Measurements from ENCODE around the gene SMARCAL1.

SMARCAL1 gene

DNA sequence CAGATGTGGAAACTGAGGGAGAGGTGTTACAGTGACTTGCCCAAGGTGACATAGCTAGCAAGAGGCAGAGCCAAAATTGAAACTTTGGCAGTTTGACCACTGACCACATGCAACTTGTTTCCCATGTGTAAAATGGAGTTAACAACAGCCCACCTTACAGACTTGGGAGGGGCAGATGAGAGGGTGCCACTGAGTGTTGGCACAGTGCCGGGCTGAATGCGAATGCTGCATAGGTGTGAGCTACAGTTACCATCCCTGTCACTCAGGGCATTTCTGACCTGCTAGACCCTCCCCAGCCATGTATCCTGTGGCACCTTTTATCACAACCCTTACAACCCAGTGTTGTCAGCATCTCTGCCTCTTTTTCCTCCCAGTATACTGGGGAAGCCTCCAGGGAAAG is 10.8 kb downstream of the SMARCAL1 start:
- Histone ChIP-seq H3K9me3 (replicated peaks; ENCODE audit: insufficient read depth, low read length) (no peaks in the 10 kb centered on the region), H3K4me3 (ENCODE audit: low read length) (no peak overlapping the region), H3K4me1 (ENCODE audit: low read length) (no peaks in the 10 kb centered on the region), H3F3A (ENCODE audit: insufficient read depth, low read length) (no peaks in the 10 kb centered on the region), H3K9ac (ENCODE audit: low read length) (no peak overlapping the region), H3K79me2 (ENCODE audit: low read length) (no peaks in the 10 kb centered on the region), H3K4me2 (ENCODE audit: low read depth, low read length) (no peak overlapping the region), H3K27ac (ENCODE audit: low read length) (no peak overlapping the region), H3K27me3 (replicated peaks; ENCODE audit: insufficient read depth, low read length) (no peaks in the 10 kb centered on the region), H3K9me2 (replicated peaks; ENCODE audit: insufficient read depth, low read length) (no peaks in the 10 kb centered on the region), H2AFZ (ENCODE audit: low read length) (no peak overlapping the region), H3K36me3 (replicated peaks; ENCODE audit: insufficient read depth, low read length) (no peaks in the 10 kb centered on the region), H4K20me1 (ENCODE audit: insufficient read depth, low read length) (no peaks in the 10 kb centered on the region)
- TF ChIP-seq EZH2phosphoT487 (IDR thresholded peaks at IDR 0.05; ENCODE audit: low read length), result no peak
- TF ChIP-seq EZH2 (optimal IDR thresholded peaks at IDR 0.05; ENCODE audit: low read depth, low read length), result no peak
- TF ChIP-seq, protein P1, sequence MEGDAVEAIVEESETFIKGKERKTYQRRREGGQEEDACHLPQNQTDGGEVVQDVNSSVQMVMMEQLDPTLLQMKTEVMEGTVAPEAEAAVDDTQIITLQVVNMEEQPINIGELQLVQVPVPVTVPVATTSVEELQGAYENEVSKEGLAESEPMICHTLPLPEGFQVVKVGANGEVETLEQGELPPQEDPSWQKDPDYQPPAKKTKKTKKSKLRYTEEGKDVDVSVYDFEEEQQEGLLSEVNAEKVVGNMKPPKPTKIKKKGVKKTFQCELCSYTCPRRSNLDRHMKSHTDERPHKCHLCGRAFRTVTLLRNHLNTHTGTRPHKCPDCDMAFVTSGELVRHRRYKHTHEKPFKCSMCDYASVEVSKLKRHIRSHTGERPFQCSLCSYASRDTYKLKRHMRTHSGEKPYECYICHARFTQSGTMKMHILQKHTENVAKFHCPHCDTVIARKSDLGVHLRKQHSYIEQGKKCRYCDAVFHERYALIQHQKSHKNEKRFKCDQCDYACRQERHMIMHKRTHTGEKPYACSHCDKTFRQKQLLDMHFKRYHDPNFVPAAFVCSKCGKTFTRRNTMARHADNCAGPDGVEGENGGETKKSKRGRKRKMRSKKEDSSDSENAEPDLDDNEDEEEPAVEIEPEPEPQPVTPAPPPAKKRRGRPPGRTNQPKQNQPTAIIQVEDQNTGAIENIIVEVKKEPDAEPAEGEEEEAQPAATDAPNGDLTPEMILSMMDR (IDR thresholded peaks at IDR 0.05; ENCODE audit: low read length), result no peak
- no peak for DNase-seq

DNA sequence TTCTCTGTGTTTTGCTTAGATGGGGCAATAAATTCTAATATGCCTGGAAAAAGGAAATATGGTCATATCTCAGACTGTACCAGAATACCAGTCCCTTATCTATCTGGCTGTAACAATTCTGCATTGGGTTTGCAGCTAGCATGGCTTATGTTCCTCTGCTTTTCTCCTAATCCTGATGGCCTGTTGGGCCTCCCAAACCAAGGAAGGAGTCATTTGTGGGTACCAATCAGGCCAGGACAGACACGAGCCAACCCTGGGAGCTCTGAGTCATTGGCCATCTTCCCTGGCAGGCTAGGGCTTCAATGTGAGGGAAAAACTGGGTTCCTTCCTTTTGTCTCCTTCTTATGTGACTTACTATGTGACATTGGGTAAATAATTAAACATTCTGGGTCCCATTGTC is 12.0 kb downstream of the SMARCAL1 start:
- Histone ChIP-seq H3F3A (ENCODE audit: insufficient read depth, low read length) (no peaks in the 10 kb centered on the region), H3K4me2 (ENCODE audit: low read depth, low read length) (no peak overlapping the region), H3K79me2 (ENCODE audit: low read length) (no peaks in the 10 kb centered on the region), H3K27me3 (replicated peaks; ENCODE audit: insufficient read depth, low read length) (no peaks in the 10 kb centered on the region), H3K9me2 (replicated peaks; ENCODE audit: insufficient read depth, low read length) (no peaks in the 10 kb centered on the region), H3K36me3 (replicated peaks; ENCODE audit: insufficient read depth, low read length) (no peaks in the 10 kb centered on the region), H3K9me3 (replicated peaks; ENCODE audit: insufficient read depth, low read length) (no peaks in the 10 kb centered on the region), H3K4me1 (ENCODE audit: low read length) (no peaks in the 10 kb centered on the region), H3K4me3 (ENCODE audit: low read length) (no peak overlapping the region), H4K20me1 (ENCODE audit: insufficient read depth, low read length) (no peaks in the 10 kb centered on the region), H3K9ac (ENCODE audit: low read length) (no peak overlapping the region), H3K27ac (ENCODE audit: low read length) (no peak overlapping the region), H2AFZ (ENCODE audit: low read length) (no peak overlapping the region)
- DNase-seq, result no peak
- TF ChIP-seq EZH2 (optimal IDR thresholded peaks at IDR 0.05; ENCODE audit: low read depth, low read length), result no peak
- TF ChIP-seq, protein P1 (IDR thresholded peaks at IDR 0.05; ENCODE audit: low read length), result no peak
- no peak for TF ChIP-seq EZH2phosphoT487 (IDR thresholded peaks at IDR 0.05; ENCODE audit: low read length)

DNA sequence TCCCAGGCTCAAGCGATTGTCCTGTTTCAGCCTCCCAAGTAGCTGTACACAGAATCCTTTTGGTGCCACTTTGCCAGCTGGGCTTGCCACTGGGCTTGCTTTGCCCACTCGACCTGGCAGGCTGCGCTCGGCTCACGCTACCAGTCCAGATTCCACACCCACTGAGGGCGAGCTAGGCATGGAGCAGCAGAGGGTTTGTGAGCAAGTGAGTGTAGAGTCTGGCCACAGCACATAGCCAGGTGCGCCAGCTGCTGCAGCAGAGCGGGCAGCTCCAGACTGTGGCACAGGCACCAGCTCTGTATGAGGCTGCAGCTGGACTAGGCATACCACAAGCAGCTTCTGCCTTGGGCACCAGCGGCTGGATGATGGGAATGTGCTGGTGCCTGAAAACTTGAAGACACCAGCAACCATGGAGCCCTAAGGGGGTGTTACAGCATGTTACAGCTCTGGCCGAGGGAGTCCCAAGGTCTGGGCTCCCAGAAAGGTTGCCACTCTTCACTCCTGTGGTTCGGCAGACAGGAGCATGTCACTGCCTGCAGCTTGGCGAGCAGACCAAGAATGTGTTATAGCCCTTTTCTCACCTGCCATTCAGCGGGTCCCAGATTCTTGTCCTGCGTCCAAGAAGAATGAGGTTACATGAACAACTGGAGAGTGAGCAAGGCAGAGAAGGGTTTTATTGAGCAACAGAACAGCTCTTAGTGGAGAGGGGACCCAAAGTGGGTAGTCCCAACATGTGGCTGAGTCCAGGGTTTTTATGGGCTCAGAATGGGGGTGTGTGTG is 12.9 kb downstream of the SMARCAL1 start:
- DNase-seq, result no peak
- Histone ChIP-seq H3K9me3 (replicated peaks; ENCODE audit: insufficient read depth, low read length) (no peaks in the 10 kb centered on the region), H3K27me3 (replicated peaks; ENCODE audit: insufficient read depth, low read length) (no peaks in the 10 kb centered on the region), H3K9me2 (replicated peaks; ENCODE audit: insufficient read depth, low read length) (no peaks in the 10 kb centered on the region), H3K4me2 (ENCODE audit: low read depth, low read length) (no peak overlapping the region), H3K4me1 (ENCODE audit: low read length) (no peaks in the 10 kb centered on the region), H3K9ac (ENCODE audit: low read length) (no peak overlapping the region), H3F3A (ENCODE audit: insufficient read depth, low read length) (no peaks in the 10 kb centered on the region), H4K20me1 (ENCODE audit: insufficient read depth, low read length) (no peaks in the 10 kb centered on the region), H3K4me3 (ENCODE audit: low read length) (no peak overlapping the region), H2AFZ (ENCODE audit: low read length) (no peak overlapping the region), H3K79me2 (ENCODE audit: low read length) (no peaks in the 10 kb centered on the region), H3K36me3 (replicated peaks; ENCODE audit: insufficient read depth, low read length) (no peaks in the 10 kb centered on the region), H3K27ac (ENCODE audit: low read length) (no peak overlapping the region)
- TF ChIP-seq EZH2phosphoT487 (IDR thresholded peaks at IDR 0.05; ENCODE audit: low read length), result no peak
- no peak for TF ChIP-seq EZH2 (optimal IDR thresholded peaks at IDR 0.05; ENCODE audit: low read depth, low read length)
- TF ChIP-seq, protein P1 (IDR thresholded peaks at IDR 0.05; ENCODE audit: low read length), result no peak
